Cardiac septum (tissue), 1 donor: Measurements from ENCODE around the gene WIZ. TPM values are rescaled to one million over a fixed set of nuclear protein-coding genes. Genes with fewer than 3 reads are reported as not detected.
"Not testable (repeated sequence)": the region's sequence is repeated elsewhere in the genome, so short reads cannot be mapped to it uniquely, and the experiment has no call there.

Experiments used
- DNase-seq: peaks from one replicate; pipeline ENCODE4 v3.0.0-alpha.2; 2020; ENCODE audit warnings: low spot score
- intact Hi-C: fragments of 100-400 bp; cut with DNase I; formaldehyde crosslinking; loops from one replicate; pipeline ENCODE4 v1.14.0; 2022
- total RNA-seq: library from RNA; stranded (reverse); fragmentation: NEBNext Ultra II Directional; extraction: Animal tissue kit (Norgen Biotek cat#: 25700); gene quantifications from one replicate; pipeline ENCODE4 v1.2.1, GENCODE V29; 2021
- donor health status: DM: no; HTN: no; CAD: no.

The WIZ gene
- total RNA-seq, 1 donor from 2014 or later = 21.6 TPM

GRCh38 chr19:15421721-15422260, 28.0 kb downstream of the WIZ start:
- intact Hi-C loops = no loop called here
- DNase-seq = peak; percentile 85

- DNase-seq = no peak
- intact Hi-C loops = no loop called here
These were observed 28.5 kb downstream of the WIZ start for GRCh38 chr19:15421136-15421695.

GRCh38 chr19:15419413-15420025, 30.2 kb downstream of the WIZ start:
- intact Hi-C loops = loop anchor here (2.0 kb wide), 1 partner anchor 13 kb away; no protein-coding TSS in a partner anchor
- no peak for DNase-seq

- intact Hi-C loops = loop anchor here (1.0 to 2.0 kb wide), 2 partner anchors 14 to 39 kb away; partner anchors contain the start of gene AKAP8
- peak; percentile 98 for DNase-seq
These were observed 31.0 kb downstream of the WIZ start, which contains the start of gene AKAP8L for GRCh38 chr19:15418579-15419412. AKAP8L (minus strand) TSS chr19:15418988; CDS start chr19:15418923, 65 bp downstream.

- intact Hi-C loops = loop anchor here (1.0 to 2.0 kb wide), 2 partner anchors 15 to 39 kb away; partner anchors contain the start of gene AKAP8
- no peak for DNase-seq
These were observed 31.6 kb downstream of the WIZ start for GRCh38 chr19:15418231-15418578.

- no peak for DNase-seq
- intact Hi-C loops = loop anchor here (1.0 to 2.0 kb wide), 2 partner anchors 15 to 38 kb away; partner anchors contain the start of gene AKAP8
These were observed 32.1 kb downstream of the WIZ start for GRCh38 chr19:15417699-15418098.

GRCh38 chr19:15412832-15413231, 36.9 kb downstream of the WIZ start:
- DNase-seq = no peak
- intact Hi-C loops = no loop called here

GRCh38 chr19:15411351-15411750, 38.4 kb downstream of the WIZ start:
- intact Hi-C loops = not testable (repeated sequence)
- DNase-seq = peak; percentile 43

GRCh38 chr19:15404780-15405211, 45.0 kb downstream of the WIZ start:
- DNase-seq = no peak
- intact Hi-C loops = no loop called here

- intact Hi-C loops = no loop called here
- no peak for DNase-seq
These were observed 45.5 kb downstream of the WIZ start for GRCh38 chr19:15404097-15404779.

- intact Hi-C loops = no loop called here
- DNase-seq = no peak
These were observed 46.6 kb downstream of the WIZ start for GRCh38 chr19:15403151-15403531.

- intact Hi-C loops = no loop called here
- no peak for DNase-seq
These were observed 47.2 kb downstream of the WIZ start for GRCh38 chr19:15402411-15403150.

GRCh38 chr19:15401397-15401710, 48.4 kb downstream of the WIZ start:
- intact Hi-C loops = no loop called here
- no peak for DNase-seq

- DNase-seq = no peak
- intact Hi-C loops = no loop called here
These were observed 49.0 kb downstream of the WIZ start for GRCh38 chr19:15400521-15401396.

GRCh38 chr19:15399635-15400034, 50.1 kb downstream of the WIZ start:
- intact Hi-C loops = no loop called here
- no peak for DNase-seq

GRCh38 chr19:15399234-15399515, 50.6 kb downstream of the WIZ start:
- DNase-seq = no peak
- intact Hi-C loops = no loop called here

- no peak for DNase-seq
- intact Hi-C loops = no loop called here
These were observed 51.1 kb downstream of the WIZ start for GRCh38 chr19:15398501-15399233.

GRCh38 chr19:15397782-15398181, 52.0 kb downstream of the WIZ start:
- intact Hi-C loops = no loop called here
- no peak for DNase-seq
